GM19452 (cell line): ENCODE data around the gene BCOR.

Source experiments
- ATAC-seq: cut with Tn5 transposase; IDR thresholded peaks from one replicate; pipeline ENCODE4 v1.9.1; 2021; ENCODE audit not compliant: unreplicated experiment

The BCOR gene

DNA sequence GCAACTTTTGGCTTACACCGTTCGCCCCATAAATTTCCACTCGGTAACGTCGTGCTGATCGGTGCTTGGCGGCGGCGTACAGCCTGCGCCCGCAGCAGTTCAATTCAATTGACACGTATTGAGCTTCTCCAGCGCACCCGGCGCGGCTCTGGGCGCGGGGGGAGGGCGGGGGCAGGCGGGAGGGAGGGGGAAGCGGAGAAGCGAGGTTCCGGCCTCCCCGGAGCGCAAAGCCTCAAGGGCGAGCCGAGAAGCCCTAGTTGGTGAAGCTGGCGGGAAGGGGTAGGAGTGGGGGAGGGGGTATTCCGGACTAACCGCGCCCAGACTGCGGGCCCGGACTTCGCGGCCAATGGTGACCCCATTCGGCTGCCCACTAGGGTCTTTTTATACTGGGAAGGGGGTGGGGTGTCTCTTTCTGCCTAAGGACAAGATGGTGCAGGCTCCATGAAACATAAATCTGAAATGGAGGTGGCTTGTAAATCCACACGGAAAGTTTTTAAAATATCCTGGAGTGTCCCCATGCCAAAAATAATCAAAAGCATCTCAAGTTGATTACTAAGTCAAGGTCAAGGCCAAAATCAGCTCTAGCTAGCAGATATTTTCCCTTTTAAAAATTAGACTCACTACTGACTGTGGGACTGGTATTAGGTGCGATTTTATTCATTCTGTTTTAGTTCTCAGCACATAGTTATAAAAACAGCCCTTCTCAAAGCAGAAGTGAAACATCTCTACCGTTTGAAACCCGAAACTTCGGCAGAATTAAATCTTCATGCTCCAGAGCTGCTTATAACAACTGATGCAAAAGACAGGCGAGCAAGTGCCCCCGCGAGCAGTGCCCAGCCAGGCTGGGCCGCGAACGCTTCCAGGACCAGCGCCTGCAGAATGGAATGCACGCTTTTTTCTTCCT lies 1.5 kb upstream of the BCOR start:
- no peak for ATAC-seq

DNA sequence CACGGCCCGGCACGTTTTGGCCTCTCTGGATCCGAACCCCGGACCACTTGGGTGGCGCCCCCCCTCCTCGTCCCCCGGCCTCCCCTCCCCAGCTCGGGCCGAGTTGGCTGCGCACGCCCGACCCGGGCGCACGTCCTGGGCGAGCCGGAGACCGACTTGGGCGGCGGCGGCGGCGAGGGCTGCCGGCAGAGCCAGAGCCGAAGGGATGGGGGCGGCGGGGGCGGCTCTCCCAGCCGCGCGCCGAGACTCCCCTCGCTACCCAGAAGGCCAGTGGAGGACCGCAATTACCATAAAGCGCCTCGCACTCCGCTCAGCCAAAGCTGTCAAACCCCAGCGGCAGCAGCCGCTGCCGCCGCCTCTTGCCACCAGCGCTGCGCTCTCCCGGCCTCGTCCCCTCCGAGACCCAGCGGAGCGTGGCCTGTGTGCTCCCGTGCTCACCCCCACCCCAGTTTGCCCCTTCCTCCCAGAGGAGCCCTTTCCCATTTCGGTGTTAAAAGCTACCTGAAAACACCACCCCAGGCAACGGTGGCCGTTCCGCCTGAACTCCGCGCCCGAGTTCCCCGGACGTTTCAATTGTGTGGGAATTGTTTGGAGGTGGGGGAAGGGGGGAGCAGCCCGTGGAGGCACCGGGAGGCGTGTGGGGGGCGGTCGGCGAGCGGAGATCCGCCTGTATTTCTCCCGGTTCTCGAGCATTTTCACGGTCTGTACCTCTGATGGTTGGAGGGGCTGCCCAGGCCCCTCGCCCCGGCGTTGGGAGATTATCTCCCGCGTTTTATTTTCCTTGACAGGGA lies 701 bp upstream of the BCOR start:
- no peak for ATAC-seq

DNA sequence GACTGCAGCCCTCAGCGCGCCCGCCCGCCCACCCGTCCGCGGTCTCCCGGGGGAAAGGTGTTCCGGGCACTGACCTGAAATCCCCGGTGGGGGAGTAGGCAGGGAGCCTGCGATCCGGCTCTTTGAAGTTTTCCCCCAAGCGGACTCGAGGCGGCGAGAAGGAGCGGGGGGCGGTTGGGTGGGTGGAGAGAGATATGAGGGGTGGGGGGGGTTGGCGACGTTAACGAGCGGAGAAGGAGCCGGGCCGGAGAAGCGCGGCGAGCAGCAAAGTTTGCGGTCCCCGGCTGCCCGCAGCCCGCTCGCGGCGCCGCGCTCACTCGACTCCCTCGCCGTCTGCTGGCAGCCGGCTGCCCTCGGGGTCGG lies 636 bp downstream of the BCOR start:
- ATAC-seq: no peak

DNA sequence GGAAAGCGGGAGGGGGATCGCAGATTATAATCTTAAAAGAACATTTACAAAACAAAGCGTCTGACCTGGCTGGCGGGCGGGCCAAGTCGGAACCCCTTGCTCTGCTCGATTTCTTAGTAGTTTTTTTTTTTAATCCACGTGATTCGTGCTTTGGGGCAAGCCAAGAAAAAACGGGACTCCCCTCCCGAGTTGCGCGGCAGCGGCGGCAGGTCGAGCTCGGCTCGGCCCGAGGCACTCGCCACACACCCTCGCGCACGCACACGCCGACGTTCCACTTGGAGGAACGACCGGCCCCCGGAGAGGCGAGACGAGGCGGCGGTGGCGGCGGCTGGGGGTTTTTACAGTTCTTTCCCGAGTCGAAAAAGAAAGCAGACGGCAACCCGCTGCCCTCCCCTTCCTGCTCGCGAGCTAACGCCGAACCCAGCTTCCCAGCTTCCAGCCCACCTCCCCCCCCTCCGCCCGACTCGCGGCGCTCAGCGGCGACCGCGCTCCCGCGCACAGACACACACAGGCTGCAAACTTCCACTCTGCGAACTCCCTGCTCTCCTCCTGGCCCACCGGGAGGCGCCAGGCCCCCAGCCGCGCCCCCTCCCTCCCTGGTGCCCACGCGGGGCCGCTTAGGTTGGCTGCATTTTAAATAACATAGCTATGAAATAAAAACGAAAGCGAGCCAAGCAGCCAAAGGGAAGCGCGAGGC lies 1.2 kb downstream of the BCOR start:
- ATAC-seq: no peak

DNA sequence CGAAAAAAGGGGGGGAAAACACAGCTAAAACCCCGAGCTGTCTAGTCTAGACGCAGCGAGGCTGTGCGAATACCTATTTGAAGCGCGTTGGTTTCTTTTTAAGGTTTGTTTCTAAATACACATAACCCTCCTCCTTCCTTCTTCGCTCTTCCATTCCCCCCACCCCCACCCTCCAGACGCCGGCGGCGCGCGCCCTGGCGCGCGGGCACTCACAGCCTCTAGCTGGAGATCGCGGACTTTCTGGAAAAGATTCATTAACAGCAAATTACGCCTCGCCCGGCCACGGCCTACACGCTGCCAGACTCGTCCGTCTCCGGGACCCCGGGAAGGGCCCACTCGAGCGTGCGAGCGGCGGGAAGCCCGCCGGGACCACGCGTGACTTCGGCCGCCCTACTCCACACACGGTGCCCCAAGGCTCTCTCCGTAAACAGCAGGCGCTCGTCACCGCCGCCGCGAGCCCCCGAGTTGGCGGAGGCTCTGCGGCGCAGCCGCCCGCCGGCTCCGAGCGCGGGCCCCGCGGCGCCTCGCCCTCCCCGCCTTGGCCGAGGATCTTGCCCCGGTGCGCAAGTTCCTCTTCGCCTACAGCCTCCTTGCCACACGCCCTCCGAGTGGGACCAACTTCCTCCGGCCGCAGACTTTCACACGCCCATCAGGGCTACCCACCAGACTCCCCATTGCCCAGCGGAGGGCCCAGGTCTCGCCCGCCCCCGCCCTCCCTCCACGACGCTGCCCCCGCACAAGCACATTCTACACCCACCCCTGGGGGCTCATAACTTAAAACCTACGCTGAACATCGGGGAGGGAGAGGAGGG lies 2.0 kb downstream of the BCOR start:
- ATAC-seq: no peak

DNA sequence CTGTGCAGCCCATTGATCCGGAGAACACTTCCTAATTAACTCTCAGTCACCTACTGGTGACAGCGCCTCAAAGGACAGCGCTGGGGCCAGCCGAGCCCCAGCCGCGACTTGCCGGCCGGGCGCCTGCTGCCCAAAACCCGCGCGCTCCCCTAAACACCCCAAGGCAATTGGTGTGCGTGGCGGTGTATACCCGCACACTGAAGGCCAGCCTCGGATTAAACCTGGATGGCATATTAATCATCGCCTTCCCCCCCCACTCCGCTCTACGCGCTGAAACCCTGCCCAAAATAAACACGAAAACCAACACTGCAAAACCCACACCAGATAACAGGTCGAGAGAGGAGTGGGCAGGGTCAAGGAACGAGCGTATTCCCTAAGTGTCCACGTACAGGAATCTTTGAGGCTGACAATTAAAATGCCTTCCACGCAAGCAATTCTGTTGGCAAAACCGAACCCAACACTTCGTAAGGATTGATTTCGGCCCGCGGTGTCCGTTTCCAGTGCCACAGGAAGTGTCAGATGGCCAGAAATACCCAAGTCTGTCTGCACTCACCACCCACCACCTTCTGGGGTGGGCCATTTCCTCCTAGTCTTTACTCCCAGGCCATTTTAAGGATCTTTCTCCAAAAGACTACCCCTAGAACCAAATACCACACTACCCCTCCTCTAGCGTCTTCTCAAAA lies 2.7 kb downstream of the BCOR start:
- ATAC-seq: no peak

DNA sequence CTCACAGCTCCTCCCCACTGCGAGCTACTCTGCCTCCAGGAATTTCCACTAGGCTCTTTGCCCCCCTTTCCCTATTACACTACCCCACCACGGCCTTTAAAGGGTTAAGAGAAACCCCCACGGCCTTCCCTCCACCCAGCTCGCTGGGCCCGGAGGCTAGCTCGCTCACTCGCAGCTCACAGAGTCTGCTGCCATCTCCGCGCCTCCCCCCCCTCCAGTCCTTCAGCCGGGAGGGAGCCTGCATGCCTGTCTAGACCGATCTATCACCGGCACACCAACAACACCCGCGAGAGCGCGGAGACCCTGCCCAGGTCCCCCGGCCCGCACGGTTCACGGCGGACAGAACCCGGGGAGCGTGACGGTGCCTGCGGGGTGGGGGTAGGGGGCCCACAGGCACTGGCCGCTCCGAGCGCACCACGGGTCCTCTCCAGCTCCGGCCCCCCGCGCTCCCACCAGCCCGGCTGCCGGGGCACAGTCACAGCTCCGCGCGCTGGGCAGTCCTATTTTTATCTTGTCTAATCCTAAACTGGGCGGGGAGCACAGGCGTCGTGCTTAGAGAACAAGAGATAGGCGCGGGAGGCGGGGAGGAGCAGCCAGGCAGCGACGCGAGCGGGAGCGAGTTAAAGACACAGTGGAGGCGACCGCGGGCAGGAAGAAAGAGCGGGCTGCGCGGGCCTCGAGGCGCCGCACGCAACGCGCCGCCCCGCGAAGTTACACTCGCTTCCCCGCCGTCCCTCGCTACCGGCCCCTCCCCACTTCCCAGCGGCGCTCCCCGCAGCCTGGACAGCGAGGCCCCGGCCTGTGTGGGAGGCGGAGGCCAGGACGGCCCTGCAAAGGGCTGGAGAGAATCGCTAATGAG lies 3.5 kb downstream of the BCOR start:
- ATAC-seq: no peak

DNA sequence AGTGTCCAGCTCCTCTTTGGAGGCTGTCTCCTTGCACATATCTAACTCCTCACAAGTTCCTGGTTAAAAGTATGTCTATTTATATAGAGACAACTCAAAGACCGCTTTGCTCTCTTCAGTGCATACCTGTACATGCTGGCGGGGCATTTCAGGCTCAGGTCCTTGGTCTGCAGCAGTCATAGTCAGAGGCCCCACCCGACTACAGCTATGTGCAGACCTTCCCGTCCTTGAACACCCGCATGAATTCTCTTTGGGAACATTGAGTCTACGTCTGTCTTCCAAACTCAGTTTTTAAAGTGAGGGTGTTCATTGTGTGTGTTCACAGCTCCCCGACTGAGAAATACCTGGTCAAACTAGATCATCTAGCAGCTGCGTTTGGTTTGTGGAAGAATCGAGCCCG lies 4.2 kb downstream of the BCOR start:
- no peak for ATAC-seq

DNA sequence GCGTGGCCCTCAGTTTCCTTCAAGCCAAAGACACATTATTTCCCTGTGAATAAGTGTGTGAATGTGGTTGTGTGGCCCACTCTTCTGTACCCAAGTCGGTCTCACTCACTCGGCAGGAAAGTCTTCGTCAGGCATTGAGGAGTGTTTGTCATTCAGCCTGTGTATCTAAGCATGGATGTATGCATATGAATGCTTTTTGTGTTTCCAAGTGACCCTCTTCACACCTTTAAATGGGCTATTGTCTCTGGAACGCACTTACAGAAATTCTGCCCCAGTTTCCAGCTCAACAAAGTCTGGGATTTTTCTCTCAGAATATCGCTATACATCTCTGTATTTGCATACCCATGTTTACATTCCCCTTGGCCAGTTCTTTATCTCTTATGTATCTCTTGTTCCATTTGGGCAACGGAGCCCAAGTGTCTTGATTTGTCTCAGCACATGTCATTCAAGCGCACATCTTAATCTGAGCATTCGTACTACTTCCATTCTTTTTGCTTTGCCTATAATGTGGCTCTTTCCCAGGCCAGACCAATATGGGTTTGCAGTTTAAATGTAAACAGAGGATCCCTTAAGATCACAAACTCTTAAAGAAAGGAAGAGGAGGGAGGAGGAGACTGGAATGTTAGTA lies 4.8 kb downstream of the BCOR start:
- ATAC-seq: no peak

DNA sequence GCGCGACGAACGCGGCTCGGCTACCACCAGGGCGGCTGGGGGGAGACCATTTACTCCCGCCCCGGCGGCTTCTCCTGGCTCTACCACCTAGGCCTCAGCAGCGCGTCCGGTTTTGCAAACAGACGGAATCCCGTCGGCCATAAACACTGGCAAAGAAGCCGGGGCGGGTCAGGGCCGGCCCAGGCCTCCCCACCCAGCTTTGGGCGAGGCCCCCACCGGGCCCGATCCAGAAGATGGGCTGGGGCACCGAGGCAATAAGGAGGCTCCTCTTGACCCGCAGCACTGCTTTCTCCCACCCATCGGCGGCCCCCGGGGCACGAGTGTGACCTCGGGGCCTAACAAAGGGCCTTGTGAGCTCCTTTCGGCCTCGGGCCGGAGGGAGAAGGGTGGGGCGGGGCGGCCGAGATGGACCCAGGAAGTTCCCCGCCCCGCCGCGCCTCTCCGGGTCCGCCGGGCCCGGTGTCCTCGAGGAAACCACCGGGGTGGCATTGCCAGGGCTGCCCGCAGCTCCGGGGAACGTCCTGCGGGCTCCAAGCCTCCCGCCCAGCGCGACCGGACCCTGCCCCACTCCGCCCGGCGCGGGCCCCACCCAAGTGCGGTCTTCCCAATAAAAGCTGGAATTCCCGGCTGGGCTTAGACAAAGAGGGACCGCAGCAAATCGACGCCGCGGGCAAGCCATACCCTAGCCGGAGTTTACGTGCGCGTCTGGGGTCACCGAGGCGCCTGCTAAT lies 5.9 kb downstream of the BCOR start:
- no peak for ATAC-seq

DNA sequence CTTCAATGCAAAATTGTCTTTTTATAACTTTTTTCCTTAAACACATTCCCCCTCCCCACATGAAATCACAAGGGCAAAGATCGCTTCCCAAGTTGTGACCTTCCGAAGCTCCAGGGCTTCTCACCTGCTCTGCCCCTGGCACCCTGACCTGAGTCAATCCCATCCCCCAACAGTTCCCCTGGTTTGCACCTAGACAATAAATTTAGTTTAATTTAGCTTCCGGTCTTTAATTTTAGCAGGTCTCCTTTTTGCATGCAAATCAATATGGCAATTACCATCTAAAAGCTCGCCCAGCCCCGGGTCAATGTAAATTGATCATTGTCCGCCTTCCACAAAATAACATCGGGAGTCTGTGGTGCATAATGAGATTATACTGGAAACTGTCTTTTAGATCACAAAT lies 6.8 kb downstream of the BCOR start:
- no peak for ATAC-seq

DNA sequence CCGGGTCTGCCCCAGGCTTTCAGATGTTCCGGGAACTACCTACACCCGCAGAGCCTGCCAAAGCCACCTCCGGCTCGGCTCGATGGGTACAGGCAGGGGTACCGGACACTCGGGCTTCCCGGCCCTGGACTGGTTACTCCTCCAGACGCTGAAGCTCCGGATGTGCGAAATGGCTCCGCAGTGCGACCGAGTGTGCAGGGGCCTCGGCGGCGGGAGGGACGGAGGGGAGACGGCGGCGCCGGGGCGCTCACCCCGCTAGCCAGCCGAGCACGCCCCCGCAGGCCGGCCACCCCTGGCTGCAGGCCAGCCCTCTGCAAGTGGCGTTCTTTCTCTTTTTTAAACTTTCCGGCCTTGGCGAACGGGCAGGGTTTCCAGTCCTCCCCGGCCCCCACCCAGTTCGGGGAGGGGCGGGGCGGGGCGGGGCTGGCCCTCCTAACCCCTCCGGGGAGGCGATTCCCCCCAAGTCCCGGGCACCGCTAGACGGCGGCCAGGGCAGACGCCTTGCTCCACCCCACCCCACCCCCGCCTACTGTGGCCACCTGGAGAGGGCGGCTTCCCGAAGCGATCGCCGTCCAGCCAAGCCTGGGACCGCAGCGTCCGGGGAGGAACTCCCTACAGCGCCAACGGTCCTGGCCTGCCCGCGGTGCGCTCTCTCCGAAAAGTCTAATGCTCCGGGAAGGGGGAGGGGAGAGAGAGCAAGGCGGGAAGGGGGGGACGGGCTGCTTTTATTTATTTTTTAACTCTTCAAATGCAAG lies 7.5 kb downstream of the BCOR start:
- ATAC-seq: no peak

DNA sequence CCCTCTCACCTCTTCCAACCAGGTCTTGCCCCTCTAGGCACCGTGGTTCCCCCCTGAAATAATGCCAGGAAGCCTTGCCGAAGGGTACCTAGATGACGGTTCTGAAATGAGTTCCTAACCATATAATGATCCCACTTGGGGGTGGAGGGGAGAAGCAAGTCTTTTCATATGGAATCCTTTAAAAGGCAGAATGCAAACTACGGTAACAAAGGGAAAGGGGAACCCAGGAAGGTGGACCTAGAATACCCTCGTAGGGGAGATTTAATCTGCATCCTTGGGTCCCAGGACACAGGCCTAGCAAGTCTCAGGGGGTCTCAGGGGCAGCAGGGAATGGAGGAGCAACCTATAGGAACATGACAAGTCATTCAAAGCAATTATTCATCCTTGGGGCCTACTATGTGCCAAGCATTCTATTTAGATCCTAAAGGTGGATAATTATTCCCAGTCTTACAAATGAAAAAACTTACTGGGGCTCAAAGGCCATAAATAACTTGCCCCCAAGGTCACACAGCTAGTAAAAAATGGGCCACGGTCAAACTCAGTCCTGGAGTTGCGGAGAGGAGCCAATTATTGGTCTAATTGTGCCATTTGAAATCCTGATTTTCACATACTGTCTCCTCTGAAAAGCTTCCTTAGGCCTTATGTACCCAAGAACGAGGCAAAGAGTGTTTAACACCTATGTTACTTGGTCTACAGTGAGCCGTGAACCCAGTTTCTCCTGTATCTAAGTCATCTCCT lies 8.8 kb downstream of the BCOR start:
- no peak for ATAC-seq

DNA sequence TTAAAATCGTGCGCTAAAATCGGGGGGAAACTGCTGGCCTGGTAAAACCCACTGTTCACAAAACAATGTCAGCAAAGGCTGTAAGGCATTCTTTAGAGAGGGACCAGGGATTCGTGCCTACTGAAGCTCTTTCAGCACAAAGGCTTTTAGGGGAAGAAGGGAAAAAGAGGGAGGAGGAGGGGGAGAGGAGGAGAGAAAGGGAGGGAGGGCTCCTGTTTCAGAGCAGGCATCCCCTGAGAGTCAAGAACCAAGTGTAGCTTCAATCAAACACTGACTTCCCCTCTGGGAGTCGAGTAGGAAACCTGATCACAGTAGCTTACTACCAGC lies 9.5 kb downstream of the BCOR start:
- no peak for ATAC-seq

DNA sequence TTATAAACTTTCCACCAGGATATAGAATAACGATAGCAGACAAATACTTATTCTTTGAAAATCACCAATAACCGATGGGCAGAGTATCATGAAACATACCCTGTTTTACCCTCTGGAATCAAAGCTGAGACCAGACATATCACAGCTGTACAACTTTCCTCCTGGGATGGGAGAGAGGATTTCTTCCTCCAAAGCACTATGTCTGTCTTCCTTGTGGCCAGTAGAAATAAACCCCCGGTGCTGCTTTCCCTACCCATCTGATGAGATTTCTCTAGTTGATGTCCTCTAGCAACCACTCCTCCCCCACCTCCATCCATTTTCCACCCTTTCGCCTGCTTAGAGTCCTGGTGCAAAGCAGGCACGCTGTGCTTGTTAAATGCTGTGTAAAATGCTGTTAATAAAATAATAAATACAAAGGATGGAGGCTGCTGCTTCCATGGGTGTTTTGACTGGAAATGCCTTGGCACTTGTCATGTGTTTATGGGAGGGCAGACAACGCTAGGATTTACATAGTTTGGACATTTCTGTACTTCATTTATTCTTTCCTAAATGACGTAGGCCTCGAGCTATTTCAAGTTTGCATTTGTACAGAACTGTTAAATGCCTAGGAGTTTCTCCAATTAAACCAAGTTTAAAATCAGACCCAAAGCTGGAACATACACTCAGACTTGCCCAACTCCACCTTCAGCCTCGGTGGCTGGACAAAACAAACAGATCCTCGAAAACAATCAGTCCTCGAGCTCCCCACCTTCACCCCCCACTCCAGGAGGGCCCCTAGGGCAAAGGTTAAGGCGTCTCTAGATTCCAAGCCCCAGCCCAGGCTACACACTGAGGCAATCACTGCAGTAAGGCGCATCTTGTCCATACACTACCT lies 10.1 kb downstream of the BCOR start:
- no peak for ATAC-seq
